H9 (cell line): ENCODE results near the gene AK9. TPM values are rescaled to one million over a fixed set of nuclear protein-coding genes. Genes with fewer than 3 reads are reported as not detected.

Source experiments
- DNase-seq: peaks from one replicate; pipeline ENCODE4 v3.0.0-alpha.2; 2017
- H2AFZ ChIP-seq: one replicate; pipeline ENCODE4 v1.6.1; 2013; ENCODE audit warnings: mild to moderate bottlenecking, low read length, control low read depth, moderate library complexity
- H2AK5ac ChIP-seq: 2 replicates; pipeline ENCODE4 v1.6.1; 2013; ENCODE audit warnings: low read length, control low read depth, mixed read lengths; ENCODE audit not compliant: insufficient read length
- H2BK120ac ChIP-seq: one replicate; pipeline ENCODE4 v1.6.1; 2013; ENCODE audit warnings: low read depth, mild to moderate bottlenecking, low read length, control low read depth, inconsistent platforms; ENCODE audit not compliant: poor library complexity, severe bottlenecking
- H2BK12ac ChIP-seq: 2 replicates; pipeline ENCODE4 v1.6.1; 2013; ENCODE audit warnings: low read length, control low read depth, mixed read lengths, low read depth; ENCODE audit not compliant: insufficient read length
- H2BK15ac ChIP-seq: 2 replicates; pipeline ENCODE4 v1.6.1; 2013; ENCODE audit warnings: low read depth, low read length, control low read depth
- H2BK20ac ChIP-seq: one replicate; pipeline ENCODE4 v1.6.1; 2013; ENCODE audit warnings: low read depth, mild to moderate bottlenecking, low read length, control low read depth, inconsistent platforms; ENCODE audit not compliant: poor library complexity, severe bottlenecking
- H2BK5ac ChIP-seq: 2 replicates; pipeline ENCODE4 v1.6.1; 2013; ENCODE audit warnings: low read length, control low read depth, mixed read lengths; ENCODE audit not compliant: insufficient read length
- H3K14ac ChIP-seq: 2 replicates; pipeline ENCODE4 v1.6.1; 2013; ENCODE audit warnings: low read length, control low read depth; ENCODE audit not compliant: insufficient read depth
- H3K18ac ChIP-seq: 2 replicates; pipeline ENCODE4 v1.6.1; 2013; ENCODE audit warnings: low read depth, mild to moderate bottlenecking, mixed read lengths, low read length, control low read depth; ENCODE audit not compliant: insufficient read length
- H3K23ac ChIP-seq: 2 replicates; pipeline ENCODE4 v1.6.1; 2013; ENCODE audit warnings: low read length, control low read depth, mixed read lengths, low read depth; ENCODE audit not compliant: insufficient read length
- H3K23me2 ChIP-seq: 2 replicates; pipeline ENCODE4 v1.6.1; 2013; ENCODE audit warnings: low read depth, mild to moderate bottlenecking, mixed read lengths, low read length, control low read depth; ENCODE audit not compliant: insufficient read length, poor library complexity, severe bottlenecking
- H3K27ac ChIP-seq: 2 replicates; pipeline ENCODE4 v1.5.1; 2013; ENCODE audit warnings: low read length, control low read depth, mixed read lengths, low read depth; ENCODE audit not compliant: insufficient read length
- H3K27me3 ChIP-seq: 2 replicates; pipeline ENCODE4 v1.6.1; 2013; ENCODE audit warnings: low read length, control low read depth, inconsistent platforms; ENCODE audit not compliant: insufficient read depth
- H3K4ac ChIP-seq: 2 replicates; pipeline ENCODE4 v1.6.1; 2013; ENCODE audit warnings: low read depth, mild to moderate bottlenecking, control low read depth, inconsistent platforms, low read length, moderate library complexity
- H3K4me1 ChIP-seq: 2 replicates; pipeline ENCODE4 v1.6.1; 2013; ENCODE audit warnings: low read length, control low read depth, inconsistent platforms; ENCODE audit not compliant: insufficient read depth
- H3K4me2 ChIP-seq: 2 replicates; pipeline ENCODE4 v1.6.1; 2013; ENCODE audit warnings: low read length, control low read depth, mixed read lengths; ENCODE audit not compliant: insufficient read length, insufficient read depth
- H3K56ac ChIP-seq: 2 replicates; pipeline ENCODE4 v1.6.1; 2013; ENCODE audit warnings: low read depth, mild to moderate bottlenecking, mixed read lengths, low read length, control low read depth; ENCODE audit not compliant: insufficient read length
- H3K79me1 ChIP-seq: 2 replicates; pipeline ENCODE4 v1.6.1; 2013; ENCODE audit warnings: low read depth, mild to moderate bottlenecking, moderate library complexity, low read length, control low read depth, inconsistent platforms; ENCODE audit not compliant: insufficient read depth, poor library complexity, severe bottlenecking
- H3K79me2 ChIP-seq: 2 replicates; pipeline ENCODE4 v1.6.1; 2013; ENCODE audit warnings: low read length, control low read depth, inconsistent platforms; ENCODE audit not compliant: insufficient read depth
- H3K9ac ChIP-seq: 2 replicates; pipeline ENCODE4 v1.6.1; 2013; ENCODE audit warnings: low read length, control low read depth, mixed read lengths; ENCODE audit not compliant: insufficient read length; ENCODE audit errors: extremely low read depth
- H3K9me3 ChIP-seq: one replicate; pipeline ENCODE4 v1.6.1; 2013; ENCODE audit warnings: low read depth, low read length, inconsistent platforms; ENCODE audit not compliant: control insufficient read depth
- H3T11ph ChIP-seq: one replicate; pipeline ENCODE4 v1.6.1; 2013; ENCODE audit warnings: mild to moderate bottlenecking, low read length, control low read depth, inconsistent platforms
- H4K20me1 ChIP-seq: one replicate; pipeline ENCODE4 v1.6.1; 2013; ENCODE audit not compliant: control insufficient read depth, insufficient read length, insufficient read depth
- H4K5ac ChIP-seq: 2 replicates; pipeline ENCODE4 v1.6.1; 2013; ENCODE audit warnings: low read depth, mild to moderate bottlenecking, mixed read lengths, low read length, control low read depth; ENCODE audit not compliant: insufficient read length
- H4K8ac ChIP-seq: replicated peaks from 2 replicates; pipeline ENCODE4 v1.6.1; 2013; ENCODE audit warnings: low read length, control low read depth, mixed read lengths, low read depth; ENCODE audit not compliant: insufficient read length
- H4K91ac ChIP-seq: 2 replicates; pipeline ENCODE4 v1.6.1; 2013; ENCODE audit warnings: low read depth, mild to moderate bottlenecking, moderate library complexity, mixed read lengths, low read length, control low read depth; ENCODE audit not compliant: insufficient read length
- H3K27ac Mint-ChIP-seq, 3 experiments: 2 replicates in 2 of 3; 3 replicates in 1 of 3; pipeline ENCODE4 v1.8.0; 2020 to 2021; ENCODE audit warnings: mixed read lengths in 3 of 3, mild to moderate bottlenecking in 1 of 3, moderate library complexity in 1 of 3
- H3K27me3 Mint-ChIP-seq: 2 replicates; pipeline ENCODE4 v1.8.0; 2021; ENCODE audit warnings: low read depth, mild to moderate bottlenecking, moderate library complexity, mixed read lengths
- H3K36me3 Mint-ChIP-seq, 3 experiments: 2 replicates in 2 of 3; 3 replicates in 1 of 3; pipeline ENCODE4 v1.8.0; 2020 to 2021; ENCODE audit warnings: low read depth in 3 of 3, mixed read lengths in 3 of 3; ENCODE audit not compliant: insufficient read depth in 1 of 3
- H3K4me1 Mint-ChIP-seq, 2 experiments: 2 replicates each; pipeline ENCODE4 v1.8.0; 2020; ENCODE audit warnings: mixed read lengths in 2 of 2
- H3K4me3 Mint-ChIP-seq, 2 experiments: 2 replicates in 1 of 2; 3 replicates in 1 of 2; pipeline ENCODE4 v1.8.0; 2020 to 2021; ENCODE audit warnings: mild to moderate bottlenecking in 2 of 2, mixed read lengths in 2 of 2, moderate library complexity in 1 of 2
- H3K9me3 Mint-ChIP-seq, 2 experiments: 2 replicates in 1 of 2; 3 replicates in 1 of 2; pipeline ENCODE4 v1.8.0; 2020; ENCODE audit warnings: mild to moderate bottlenecking in 2 of 2, mixed read lengths in 2 of 2, moderate library complexity in 1 of 2
- WGBS: extraction: QIAGEN DNeasy Blood & Tissue Kit; methylation state at CpG from one replicate; pipeline ENCODE4 v1.1.7; 2013; ENCODE audit warnings: missing lambda C conversion rate, low lambda C conversion rate, mixed read lengths; ENCODE audit not compliant: insufficient read length; ENCODE audit errors: extremely low coverage; 5-methylcytosine and 5-hydroxymethylcytosine counted together
- total RNA-seq: library from RNA; stranded (reverse); gene quantifications from 2 replicates; pipeline ENCODE4 v1.2.1, GENCODE V29; 2021
- TF ChIP-seq, protein P1 (sequence below): fragments of 200-600 bp; sonication (generic); conservative IDR thresholded peaks from 3 replicates; pipeline ENCODE4 v1.8.0; 2021; ENCODE audit warnings: antibody characterized with exemption, mild to moderate bottlenecking

Gene AK9
- total RNA-seq, 1 experiment from 2014 or later: 2.3 TPM

DNA sequence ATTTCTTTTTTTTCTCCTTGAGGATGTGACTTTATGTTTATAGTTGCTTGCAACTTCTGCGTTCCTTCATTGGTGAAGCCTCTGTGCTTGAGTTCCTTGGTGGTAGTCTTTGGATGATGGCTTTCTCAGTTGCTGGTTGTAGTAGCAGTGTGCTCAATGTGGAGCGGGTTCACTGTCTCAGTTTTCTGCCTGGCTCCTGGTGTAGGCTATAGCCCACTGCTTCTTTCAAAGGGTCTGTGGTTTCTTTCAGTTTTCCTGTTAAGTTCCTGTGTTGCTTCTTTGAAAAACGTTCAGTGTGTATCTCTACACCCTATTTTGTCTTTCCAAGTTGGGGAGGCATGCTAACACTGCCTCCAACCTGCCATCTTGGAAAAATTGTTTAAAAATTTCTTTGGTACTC is 174.1 kb downstream of the AK9 start:
- H3K23me2 ChIP-seq: no peaks in the 10 kb centered on the region
- TF ChIP-seq, protein P1, sequence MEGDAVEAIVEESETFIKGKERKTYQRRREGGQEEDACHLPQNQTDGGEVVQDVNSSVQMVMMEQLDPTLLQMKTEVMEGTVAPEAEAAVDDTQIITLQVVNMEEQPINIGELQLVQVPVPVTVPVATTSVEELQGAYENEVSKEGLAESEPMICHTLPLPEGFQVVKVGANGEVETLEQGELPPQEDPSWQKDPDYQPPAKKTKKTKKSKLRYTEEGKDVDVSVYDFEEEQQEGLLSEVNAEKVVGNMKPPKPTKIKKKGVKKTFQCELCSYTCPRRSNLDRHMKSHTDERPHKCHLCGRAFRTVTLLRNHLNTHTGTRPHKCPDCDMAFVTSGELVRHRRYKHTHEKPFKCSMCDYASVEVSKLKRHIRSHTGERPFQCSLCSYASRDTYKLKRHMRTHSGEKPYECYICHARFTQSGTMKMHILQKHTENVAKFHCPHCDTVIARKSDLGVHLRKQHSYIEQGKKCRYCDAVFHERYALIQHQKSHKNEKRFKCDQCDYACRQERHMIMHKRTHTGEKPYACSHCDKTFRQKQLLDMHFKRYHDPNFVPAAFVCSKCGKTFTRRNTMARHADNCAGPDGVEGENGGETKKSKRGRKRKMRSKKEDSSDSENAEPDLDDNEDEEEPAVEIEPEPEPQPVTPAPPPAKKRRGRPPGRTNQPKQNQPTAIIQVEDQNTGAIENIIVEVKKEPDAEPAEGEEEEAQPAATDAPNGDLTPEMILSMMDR: no peak
- no peak overlapping the region for H3K4ac ChIP-seq
- no peak overlapping the region for H4K8ac ChIP-seq
- no peak overlapping the region; a peak in 1 of 7 replicates for H3K27ac Mint-ChIP-seq
- H3K9ac ChIP-seq: no peak overlapping the region
- H3K4me1 ChIP-seq: no peaks in the 10 kb centered on the region
- H2AK5ac ChIP-seq: no peak overlapping the region
- no peak overlapping the region for H2BK12ac ChIP-seq
- H3K79me1 ChIP-seq: no peaks in the 10 kb centered on the region
- no peak overlapping the region for H3T11ph ChIP-seq
- no peak overlapping the region for H2BK120ac ChIP-seq
- no peaks in the 10 kb centered on the region for H3K27me3 ChIP-seq
- no peak overlapping the region for H3K4me3 Mint-ChIP-seq
- H3K4me2 ChIP-seq: no peak overlapping the region
- H3K27me3 Mint-ChIP-seq: no peaks in the 10 kb centered on the region
- no peak overlapping the region for H3K18ac ChIP-seq
- no peak for DNase-seq
- no peak overlapping the region for H2BK20ac ChIP-seq
- no peak overlapping the region for H4K91ac ChIP-seq
- no peak overlapping the region for H3K27ac ChIP-seq
- H3K79me2 ChIP-seq: no peaks in the 10 kb centered on the region
- no peak overlapping the region for H2BK15ac ChIP-seq
- no peaks in the 10 kb centered on the region for H3K9me3 ChIP-seq
- WGBS: no CpG with 5 or more reads among the region's 3 CpGs
- H4K5ac ChIP-seq: no peak overlapping the region
- no peak overlapping the region for H3K23ac ChIP-seq
- peaks cover 4 to 11% of the 10 kb centered on the region in 2 experiments for H3K9me3 Mint-ChIP-seq
- no peak overlapping the region for H2AFZ ChIP-seq
- H3K56ac ChIP-seq: no peak overlapping the region
- H4K20me1 ChIP-seq: no peaks in the 10 kb centered on the region
- H3K14ac ChIP-seq: no peak overlapping the region
- no peak overlapping the region for H2BK5ac ChIP-seq
- H3K4me1 Mint-ChIP-seq: peaks cover 30 to 40% of the 10 kb centered on the region in 2 experiments
- peaks cover 0 to 19% (median 6%) of the 10 kb centered on the region in 3 experiments; a peak in 3 of 7 replicates for H3K36me3 Mint-ChIP-seq
